Keratinocyte (primary cell): ENCODE data around the gene MYO15B. TPM values are rescaled to one million over a fixed set of nuclear protein-coding genes. Genes with fewer than 3 reads are reported as not detected.

Experiments used
- DNase-seq: peaks from one replicate; pipeline ENCODE4 v3.0.0-alpha.2; 2011; ENCODE audit warnings: low read depth, missing footprints, low spot score
- FAIRE-seq: peaks from 2 replicates; lab custom pipeline; 2011; peaks lifted over from hg19 to GRCh38; lab: Jason Lieb, UNC
- H2AFZ ChIP-seq: 2 replicates; pipeline ENCODE4 v1.6.0; 2012; ENCODE audit warnings: low read length, control low read depth, inconsistent platforms; ENCODE audit not compliant: control insufficient read depth
- H3K27ac ChIP-seq: 2 replicates; pipeline ENCODE4 v1.5.1; 2011; ENCODE audit warnings: low read length; ENCODE audit not compliant: control insufficient read depth, insufficient read depth
- H3K27me3 ChIP-seq: 3 replicates; pipeline ENCODE4 v1.6.0; 2011; ENCODE audit warnings: low read length; ENCODE audit not compliant: control insufficient read depth, insufficient read depth; ENCODE audit errors: extremely low read depth
- H3K36me3 ChIP-seq, 2 experiments: 2 replicates in 1 of 2; 3 replicates in 1 of 2; pipeline ENCODE4 v1.5.1; 2011; ENCODE audit warnings: low read length in 2 of 2, mild to moderate bottlenecking in 1 of 2; ENCODE audit not compliant: control insufficient read depth in 2 of 2, insufficient read depth in 2 of 2; ENCODE audit errors: extremely low read depth in 1 of 2
- H3K4me1 ChIP-seq: 3 replicates; pipeline ENCODE4 v1.5.1; 2011; ENCODE audit warnings: low read length; ENCODE audit not compliant: control insufficient read depth, insufficient read depth; ENCODE audit errors: extremely low read depth
- H3K4me2 ChIP-seq: 3 replicates; pipeline ENCODE4 v1.6.0; 2011; ENCODE audit warnings: low read depth, low read length; ENCODE audit not compliant: control insufficient read depth, insufficient read depth; ENCODE audit errors: extremely low read depth
- H3K4me3 ChIP-seq, 3 experiments: fragments of 200-600 bp in 1 of 3; sonication (generic) in 1 of 3; 2 replicates in 2 of 3; 3 replicates in 1 of 3; pipeline ENCODE4 v1.5.1; 2011 to 2016; ENCODE audit warnings: low read length in 3 of 3, mild to moderate bottlenecking in 3 of 3, control low read depth in 2 of 3, inconsistent platforms in 1 of 3, low read depth in 1 of 3, mixed read lengths in 1 of 3, mixed run types in 1 of 3, moderate library complexity in 1 of 3; ENCODE audit not compliant: control insufficient read depth in 2 of 3, insufficient read depth in 2 of 3; ENCODE audit errors: extremely low read depth in 1 of 3
- H3K79me2 ChIP-seq: 2 replicates; pipeline ENCODE4 v1.6.0; 2012; ENCODE audit warnings: low read length; ENCODE audit not compliant: control insufficient read depth, insufficient read depth
- H3K9ac ChIP-seq: 3 replicates; pipeline ENCODE4 v1.6.0; 2011; ENCODE audit warnings: low read length; ENCODE audit not compliant: control insufficient read depth, insufficient read depth; ENCODE audit errors: extremely low read depth
- H3K9me1 ChIP-seq: 3 replicates; pipeline ENCODE4 v1.6.0; 2011; ENCODE audit warnings: low read length; ENCODE audit not compliant: control insufficient read depth, insufficient read depth; ENCODE audit errors: extremely low read depth
- H3K9me3 ChIP-seq: 2 replicates; pipeline ENCODE4 v1.5.1; 2012; ENCODE audit warnings: low read depth, low read length; ENCODE audit not compliant: control insufficient read depth
- H4K20me1 ChIP-seq: 3 replicates; pipeline ENCODE4 v1.6.0; 2011; ENCODE audit warnings: low read length; ENCODE audit not compliant: control insufficient read depth, insufficient read depth; ENCODE audit errors: extremely low read depth
- CTCF ChIP-seq, 3 experiments: IDR thresholded peaks in 1 of 3; conservative IDR thresholded peaks in 1 of 3; optimal IDR thresholded peaks in 1 of 3; 2 replicates in 2 of 3; 3 replicates in 1 of 3; pipeline versions ENCODE3 to v1.5.1; 2011; ENCODE audit warnings: low read length in 3 of 3, mild to moderate bottlenecking in 3 of 3, moderate library complexity in 2 of 3, control low read depth in 1 of 3, inconsistent platforms in 1 of 3; ENCODE audit not compliant: insufficient read depth in 2 of 3; ENCODE audit errors: extremely low read depth in 1 of 3
- EZH2 ChIP-seq: IDR thresholded peaks from one replicate; pipeline ENCODE4 v1.6.1; 2012; ENCODE audit warnings: inconsistent platforms, mild to moderate bottlenecking, low read length, moderate library complexity
- dilution Hi-C: fragments of 300-500 bp; cut with MboI; formaldehyde crosslinking; loops from one replicate; pipeline ENCODE4 v1.7.0; 2020; ENCODE audit warnings: low sequenced_read_pairs; ENCODE audit not compliant: extremely low pct_ligation_motif_present
- polyA plus RNA-seq, 5 experiments: library from polyadenylated mRNA; depleted of rRNA in 3 of 5; stranded (reverse) in 3 of 5; stranded (forward) in 1 of 5; unstranded in 1 of 5; fragments of >200 nt; gene quantifications; 1 replicate in 1 of 5; 2 replicates in 3 of 5; 3 replicates in 1 of 5; pipeline versions ENCODE4 v1.2.1 to v1.2.3, GENCODE V29; 2011 to 2012; ENCODE audit warnings: missing spikeins in 2 of 5, low read depth in 1 of 5, low replicate concordance in 1 of 5

MYO15B gene
- polyA plus RNA-seq, 1 donor (not counting 4 experiments of a cell fraction or from before 2014, with no cell fraction given): 0.14 TPM

- no peak for TF ChIP-seq CTCF (optimal IDR thresholded peaks at IDR 0.05 in 1 of 3, IDR thresholded peaks at IDR 0.05 in 1 of 3, conservative IDR thresholded peaks at IDR 0.05 in 1 of 3; ENCODE audit: extremely low read depth in 1 of 3, insufficient read depth in 2 of 3, low read length in 3 of 3)
- TF ChIP-seq EZH2: no peak
- dilution Hi-C loops: no loop called here
- FAIRE-seq: no peak
These were observed 15.5 kb downstream of the MYO15B start for GRCh38 chr17:75603123-75603522.

GRCh38 chr17:75604034-75604695, 16.6 kb downstream of the MYO15B start:
- DNase-seq: no peak

More at GRCh38 chr17:75603123-75603522, 15.5 kb downstream of the MYO15B start:
- Histone ChIP-seq H3K27ac (no peak overlapping the region), H3K9me3 (no peaks in the 10 kb centered on the region), H3K79me2 (no peaks in the 10 kb centered on the region), H4K20me1 (no peaks in the 10 kb centered on the region), H3K4me3 (no peak overlapping the region), H3K4me1 (peaks cover 6% of the 10 kb centered on the region), H2AFZ (no peak overlapping the region), H3K9ac (no peak overlapping the region), H3K36me3 (no peaks in the 10 kb centered on the region), H3K27me3 (peaks cover 8% of the 10 kb centered on the region), H3K4me2 (no peak overlapping the region), H3K9me1 (no peaks in the 10 kb centered on the region)
- no peak for DNase-seq

More at GRCh38 chr17:75604034-75604695, 16.6 kb downstream of the MYO15B start:
- peaks cover 6% of the 10 kb centered on the region for H3K4me1 ChIP-seq
- no peaks in the 10 kb centered on the region for H3K79me2 ChIP-seq
- no peak overlapping the region for H3K9ac ChIP-seq
- H4K20me1 ChIP-seq: no peaks in the 10 kb centered on the region
- no peak overlapping the region for H3K27ac ChIP-seq
- no peaks in the 10 kb centered on the region for H3K9me3 ChIP-seq
- H3K4me3 ChIP-seq: no peak overlapping the region
- no peak for FAIRE-seq
- dilution Hi-C loops: no loop called here
- no peak overlapping the region for H2AFZ ChIP-seq
- H3K27me3 ChIP-seq: peaks cover 8% of the 10 kb centered on the region
- no peak overlapping the region for H3K4me2 ChIP-seq
- no peaks in the 10 kb centered on the region for H3K36me3 ChIP-seq
- TF ChIP-seq CTCF (optimal IDR thresholded peaks at IDR 0.05 in 1 of 3, IDR thresholded peaks at IDR 0.05 in 1 of 3, conservative IDR thresholded peaks at IDR 0.05 in 1 of 3; ENCODE audit: extremely low read depth in 1 of 3, insufficient read depth in 2 of 3, low read length in 3 of 3): no peak
- TF ChIP-seq EZH2: no peak
- no peaks in the 10 kb centered on the region for H3K9me1 ChIP-seq
